ENCODE data around the gene NELFA. TPM values are rescaled to one million over a fixed set of nuclear protein-coding genes. Genes with fewer than 3 reads are reported as not detected.

NELFA gene
- total and polyA plus RNA-seq, 2 of the 4 experiments (the other 2 are of a cell fraction) = 4.3 to 21.9 TPM

GRCh38 chr4:1989533-1990347, 19.0 kb downstream of the NELFA start (continued):
- no peak for TF ChIP-seq MAFK (IDR thresholded peaks at IDR 0.05; ENCODE audit: low read depth, low read length)

GRCh38 chr4:1988327-1988724, 20.4 kb downstream of the NELFA start:
- no peak overlapping the region for H3K18ac ChIP-seq (ENCODE audit: low read depth, low read length)
- peaks cover 10% of the 10 kb centered on the region for H3K9me1 ChIP-seq (ENCODE audit: insufficient read depth, low read length)
- H3K9ac ChIP-seq (ENCODE audit: low read depth, low read length) = no peak overlapping the region
- WGBS, 2 experiments (ENCODE audit: extremely low coverage in 2 of 2, insufficient read length in 1 of 2) = 92% methylated on average over 5 of the region's 12 CpGs; no CpG with 5 or more reads in 1 of the 2 experiments
- no peaks in the 10 kb centered on the region for H3K9me3 ChIP-seq (ENCODE audit: control insufficient read depth, insufficient read depth, low read length)
- BruUV-seq (replicated peaks) = no TSS peak
- no peak overlapping the region for H3K56ac ChIP-seq (ENCODE audit: extremely low read depth, insufficient read depth, low read length)
- no peak overlapping the region for H3K4me2 ChIP-seq (ENCODE audit: low read depth, low read length)
- H4K20me1 ChIP-seq (ENCODE audit: insufficient read depth, low read length) = peaks cover 10% of the 10 kb centered on the region
- CTCF ChIA-PET = interaction anchor here (0.6 kb wide), 1 partner anchor 22 kb away, joined by 7 read pairs; no protein-coding TSS in a partner anchor
- H2AK9ac ChIP-seq (replicated peaks; ENCODE audit: low read depth, low read length, poor library complexity) = no peak overlapping the region
- no peaks in the 10 kb centered on the region for H3K4me1 ChIP-seq (ENCODE audit: control insufficient read depth, insufficient read depth, low read length)
- no peak overlapping the region for H3K14ac ChIP-seq (replicated peaks; ENCODE audit: low read depth, low read length)
- H2BK120ac ChIP-seq (ENCODE audit: low read depth, low read length) = no peak overlapping the region
- no peak overlapping the region for H4K91ac ChIP-seq (ENCODE audit: insufficient read depth, low read depth, low read length)
- in situ Hi-C loops (cut with MboI; ENCODE audit: low sequenced_read_pairs) (no loop called here), dilution Hi-C loops (cut with HindIII; ENCODE audit: low sequenced_read_pairs, unreplicated experiment) (no loop called here), intact Hi-C loops (cut with micrococcal nuclease) (no loop called here)
- H3K27ac ChIP-seq (ENCODE audit: insufficient read depth, low read length) = no peak overlapping the region
- POLR2A ChIA-PET (ENCODE audit: unreplicated experiment) = no interaction called here
- no peak overlapping the region for H2BK15ac ChIP-seq (ENCODE audit: low read depth, low read length)
- H2BK20ac ChIP-seq (ENCODE audit: low read depth, low read length) = no peak overlapping the region
- H2BK5ac ChIP-seq (ENCODE audit: low read depth, low read length, poor library complexity, severe bottlenecking) = no peak overlapping the region
- H4K8ac ChIP-seq (ENCODE audit: low read depth in 2 of 2, low read length in 2 of 2) = no peak overlapping the region
- H3K79me1 ChIP-seq (ENCODE audit: low read depth in 1 of 2, low read length in 2 of 2) = peaks cover 4 to 15% of the 10 kb centered on the region in 2 experiments; a peak in 3 of 4 replicates
- ATAC-seq (ENCODE audit: low read depth) (no peak), DNase-seq (no peak)
- H4K5ac ChIP-seq (ENCODE audit: low read depth, low read length) = no peak overlapping the region
- no peaks in the 10 kb centered on the region for H3K27me3 ChIP-seq (ENCODE audit: control insufficient read depth, insufficient read depth, low read length)
- H3K36me3 ChIP-seq (ENCODE audit: control insufficient read depth, insufficient read depth, low read length) = peaks cover 60% of the 10 kb centered on the region
- no peak overlapping the region for H3K4ac ChIP-seq (ENCODE audit: low read depth, low read length)
- H2AFZ ChIP-seq (replicated peaks; ENCODE audit: low read length, poor library complexity) = no peak overlapping the region
- no peak overlapping the region for H2AK5ac ChIP-seq (ENCODE audit: low read depth, low read length)
- no peak overlapping the region for H3K4me3 ChIP-seq (ENCODE audit: insufficient read depth, low read depth, low read length)
- H3K23ac ChIP-seq (ENCODE audit: low read depth, low read length) = no peak overlapping the region
- no peak for TF ChIP-seq RCOR1 (IDR thresholded peaks at IDR 0.05; ENCODE audit: insufficient replicate concordance, low read length)
- no peak for TF ChIP-seq BHLHE40 (IDR thresholded peaks at IDR 0.05; ENCODE audit: low read depth, low read length)
- TF ChIP-seq FOS (IDR thresholded peaks at IDR 0.05; ENCODE audit: low read depth, low read length) = no peak
- no peak for TF ChIP-seq RAD21 (IDR thresholded peaks at IDR 0.05; ENCODE audit: low read length)
- TF ChIP-seq CHD1 (IDR thresholded peaks at IDR 0.05; ENCODE audit: low read depth, low read length) = no peak
- no peak for TF ChIP-seq CTCF (conservative IDR thresholded peaks at IDR 0.05; ENCODE audit: low read depth, low read length)
- no peak for TF ChIP-seq POLR2A (IDR thresholded peaks at IDR 0.05; ENCODE audit: low read depth, low read length)
- TF ChIP-seq CEBPB (IDR thresholded peaks at IDR 0.05; ENCODE audit: low read depth, low read length) = no peak
- TF ChIP-seq USF2 (IDR thresholded peaks at IDR 0.05; ENCODE audit: low read depth, low read length) = no peak
- TF ChIP-seq MXI1 (IDR thresholded peaks at IDR 0.05; ENCODE audit: borderline replicate concordance, low read depth, low read length) = no peak
- TF ChIP-seq SMC3 (IDR thresholded peaks at IDR 0.05; ENCODE audit: low read depth, low read length) = no peak
- no peak for TF ChIP-seq ELK1 (IDR thresholded peaks at IDR 0.05; ENCODE audit: borderline replicate concordance, low read depth, low read length)
